Measurements from ENCODE around the gene PTPRD.

PTPRD gene

DNA sequence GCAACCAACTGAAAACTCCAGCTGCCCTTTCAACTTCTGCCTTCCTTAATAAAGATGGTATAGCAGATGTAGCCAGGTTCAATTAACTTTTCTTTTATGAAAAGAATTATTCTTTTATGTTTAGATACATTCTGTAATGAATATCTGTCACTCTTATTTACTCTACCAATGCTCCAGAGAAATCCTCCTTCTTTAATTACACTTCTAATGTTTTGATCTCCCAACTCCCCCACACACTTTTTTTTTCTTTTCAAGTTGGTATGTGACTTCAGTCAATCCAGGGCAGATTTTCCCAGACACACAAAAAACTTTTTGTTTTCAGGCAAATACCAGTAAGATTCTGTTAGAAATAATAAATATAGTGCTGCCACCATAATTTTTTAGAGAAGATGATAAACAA, 1813.2 kb downstream of the PTPRD start:
- no peak for DNase-seq

DNA sequence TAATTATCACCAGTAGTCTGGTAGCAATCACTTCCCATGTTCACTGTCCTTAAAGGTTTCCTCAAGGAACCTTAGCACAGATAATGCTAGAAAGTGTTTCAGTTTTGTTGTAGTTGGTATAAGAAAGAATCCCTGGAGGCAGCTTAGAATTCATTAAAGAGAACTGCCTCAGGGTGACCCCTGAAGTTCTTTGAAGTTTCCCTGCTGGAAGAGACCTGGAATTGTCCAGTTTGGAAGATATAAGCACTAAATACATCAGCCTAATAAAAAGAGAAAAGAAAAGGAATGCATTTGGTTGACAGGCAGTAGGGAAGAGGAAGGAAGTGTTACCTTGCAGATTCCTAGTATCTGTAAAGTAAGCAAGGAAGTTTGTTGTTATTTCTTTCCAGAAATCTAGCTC, 1813.6 kb downstream of the PTPRD start:
- no peak for DNase-seq

DNA sequence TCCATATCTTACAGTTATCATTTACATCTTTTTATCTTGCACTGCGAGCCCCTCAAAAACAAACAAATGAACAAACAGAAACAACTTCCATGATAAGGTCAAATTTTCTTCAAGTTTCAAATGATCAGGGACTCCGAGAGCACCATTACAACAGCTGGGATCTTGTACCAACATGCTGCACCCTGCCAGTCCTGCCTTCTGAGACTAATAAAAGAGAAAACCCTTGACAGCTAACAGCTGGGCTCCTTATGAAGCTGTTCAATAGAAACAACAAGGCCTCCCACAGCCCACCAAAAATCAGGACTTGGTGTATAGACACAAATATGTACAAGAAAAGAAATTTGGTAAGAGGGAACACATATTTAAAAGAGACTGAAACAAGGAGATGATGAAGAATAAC, 1828.0 kb downstream of the PTPRD start:
- no peak for DNase-seq

DNA sequence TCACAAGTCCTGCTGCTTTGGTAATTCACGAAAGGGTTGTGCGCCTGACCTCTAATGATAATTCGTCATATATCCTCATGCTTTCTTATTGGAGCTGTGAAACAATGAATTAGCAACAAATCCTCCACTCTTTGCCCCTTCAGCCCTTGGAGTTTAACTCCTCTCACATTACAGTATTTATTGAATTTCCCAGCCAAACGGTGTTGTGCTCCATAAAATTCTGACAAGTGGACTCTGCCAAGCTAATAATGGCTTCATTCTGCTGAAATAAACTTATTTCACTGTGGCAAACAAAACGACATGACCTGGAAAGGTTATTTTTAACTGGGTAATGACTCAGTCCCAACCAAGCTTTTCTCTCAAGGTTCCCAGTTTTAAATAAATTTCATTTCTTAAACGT, 1828.9 kb downstream of the PTPRD start:
- DNase-seq: no peak

DNA sequence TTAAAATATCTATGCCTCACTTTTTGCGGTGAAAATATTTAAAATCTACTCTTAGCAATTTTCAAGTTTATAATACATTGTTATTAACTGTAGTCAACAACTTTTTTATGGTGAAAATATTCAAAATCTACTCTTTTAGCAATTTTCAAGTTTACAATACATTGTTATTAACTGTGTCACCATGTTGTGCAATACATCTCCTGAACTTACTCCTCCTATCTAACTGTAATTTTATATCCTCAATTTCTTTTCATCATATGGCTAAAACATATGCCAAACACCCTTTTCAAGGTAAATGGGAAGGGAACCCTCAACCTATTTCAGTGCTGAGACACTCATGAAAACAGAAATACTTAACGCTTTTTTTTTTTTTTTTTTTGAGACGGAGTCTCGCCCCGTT, 1830.6 kb downstream of the PTPRD start:
- DNase-seq: no peak

DNA sequence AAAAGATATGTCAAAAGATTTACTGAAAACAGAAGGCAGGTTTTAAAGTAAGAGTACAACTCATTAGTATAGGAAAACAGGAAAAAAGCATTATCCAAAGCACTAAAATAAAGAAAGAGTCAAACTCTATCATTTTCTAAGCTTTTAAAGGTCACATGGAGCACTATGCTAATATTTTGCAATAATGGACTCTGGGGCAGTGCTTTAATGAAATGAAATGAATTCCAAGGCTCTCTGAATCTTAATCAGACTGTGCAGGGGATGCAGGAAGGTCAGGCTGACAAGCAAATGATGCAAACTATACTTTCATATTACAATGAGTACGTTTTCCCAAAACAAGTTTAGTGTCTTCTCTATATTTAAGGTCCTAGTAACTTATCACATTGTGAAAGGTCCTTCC, 1831.3 kb downstream of the PTPRD start:
- DNase-seq: no peak

DNA sequence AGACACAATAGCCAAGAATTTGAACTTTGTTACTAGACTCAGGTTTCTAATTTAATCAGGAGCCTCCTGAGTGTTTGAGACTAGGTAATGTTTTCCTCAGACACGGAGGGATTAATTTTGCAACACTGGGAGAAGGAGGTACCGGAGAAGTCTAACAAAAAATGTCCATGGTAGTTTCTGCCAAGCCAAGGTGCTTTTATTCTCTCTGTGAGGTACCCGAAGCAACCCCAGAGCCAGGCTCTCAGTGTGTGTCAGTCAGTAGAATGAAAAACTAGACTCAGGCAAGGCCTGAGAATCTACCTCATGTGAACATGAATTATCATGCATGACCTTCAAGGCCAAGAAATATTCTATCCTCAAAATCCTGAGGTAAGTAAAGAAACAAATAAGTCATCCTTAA, 1832.4 kb downstream of the PTPRD start:
- no peak for DNase-seq

DNA sequence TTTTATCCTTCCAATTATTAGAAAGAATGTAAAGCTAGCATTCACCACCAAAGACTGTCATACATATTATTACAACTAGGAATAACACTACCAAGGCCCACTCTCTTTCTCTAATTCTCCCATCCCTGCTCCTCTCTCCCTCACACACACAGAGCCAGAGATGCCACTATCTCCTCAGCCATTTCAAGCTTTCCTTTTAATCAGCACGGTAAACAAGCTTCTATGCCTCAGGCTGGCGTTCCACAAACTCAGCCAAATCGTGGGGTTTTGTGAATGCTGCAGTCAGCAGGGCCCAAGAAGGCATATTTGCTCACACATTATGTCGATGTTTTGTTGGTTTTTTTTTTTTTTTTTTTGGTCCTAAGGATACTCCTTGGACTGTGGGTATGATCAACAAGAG, 1833.3 kb downstream of the PTPRD start:
- no peak for DNase-seq

DNA sequence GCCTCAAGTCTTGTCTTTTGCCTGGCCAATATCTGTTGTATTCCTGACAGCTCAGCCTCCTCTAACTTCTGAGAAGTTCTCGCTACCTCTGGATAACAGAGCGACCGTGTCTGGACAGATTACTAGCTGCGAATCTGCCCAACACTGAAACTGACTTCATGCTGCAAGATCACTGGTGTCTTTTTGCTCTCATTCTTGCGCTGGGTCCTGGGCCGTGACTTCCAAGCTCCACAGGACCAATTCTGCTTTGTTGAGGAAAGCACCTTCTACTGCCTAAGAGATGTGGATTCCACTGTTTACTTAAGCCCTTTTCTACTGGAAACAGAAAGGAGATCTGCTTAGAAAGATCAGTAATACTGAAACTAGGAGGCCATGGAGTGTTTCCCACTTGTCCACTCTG, 1834.4 kb downstream of the PTPRD start:
- no peak for DNase-seq

DNA sequence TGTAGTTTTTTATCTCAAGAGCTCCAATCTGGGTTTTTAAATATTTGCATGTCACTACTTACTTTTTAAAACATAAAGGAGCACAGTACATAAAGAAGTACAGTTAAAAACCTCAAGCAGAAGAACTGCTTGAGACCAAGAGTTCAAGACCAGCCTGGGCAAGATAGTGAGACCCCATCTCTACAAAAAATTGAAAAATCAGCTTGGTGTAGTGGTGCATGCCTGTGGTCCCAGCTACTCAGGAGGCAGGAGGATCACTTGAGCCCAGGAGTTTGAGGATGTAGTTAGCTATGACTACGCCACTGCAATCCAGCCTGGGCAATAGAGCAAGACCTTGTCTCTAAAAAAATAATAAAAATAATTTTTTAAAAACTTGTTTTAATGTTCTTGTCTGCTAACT, 1840.5 kb downstream of the PTPRD start:
- no peak for DNase-seq

DNA sequence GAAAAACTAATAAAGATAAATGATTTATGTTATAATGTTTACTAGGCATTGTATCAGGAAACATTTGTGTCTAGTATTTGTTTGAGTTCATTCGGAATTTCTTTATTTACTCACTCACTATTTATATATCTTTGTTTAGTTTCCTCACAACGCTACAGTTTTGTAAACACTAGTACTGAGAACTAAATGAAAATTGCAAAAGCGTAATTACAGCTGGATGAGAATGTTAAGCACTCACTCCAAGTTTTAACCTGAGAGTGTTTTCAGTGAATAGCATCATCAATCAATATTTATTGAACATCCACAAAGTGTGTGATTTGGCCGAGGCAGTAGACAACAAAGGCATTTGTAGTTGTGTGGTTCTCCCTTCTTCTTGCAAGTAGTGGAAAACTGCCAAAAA, 1843.6 kb downstream of the PTPRD start:
- DNase-seq: no peak

DNA sequence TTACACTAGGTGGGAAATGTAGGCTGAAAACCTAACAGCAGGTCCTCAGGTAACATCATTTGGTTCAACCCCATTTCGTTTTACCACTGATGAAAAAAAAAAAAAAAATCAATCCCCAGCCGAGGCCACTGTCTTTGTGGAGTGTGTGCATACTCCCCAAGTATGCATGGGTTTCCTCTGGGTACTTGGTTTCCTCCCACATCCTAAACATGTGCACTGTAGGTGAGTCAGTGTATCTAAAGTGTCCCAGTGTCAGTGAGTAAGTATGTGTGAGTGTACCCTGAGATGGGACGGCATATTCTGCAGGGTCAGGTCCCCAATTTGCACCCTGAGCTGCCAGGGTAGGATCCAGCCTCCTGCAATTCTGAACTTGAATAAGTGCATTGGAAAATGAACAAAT, 1846.7 kb downstream of the PTPRD start:
- no peak for DNase-seq

DNA sequence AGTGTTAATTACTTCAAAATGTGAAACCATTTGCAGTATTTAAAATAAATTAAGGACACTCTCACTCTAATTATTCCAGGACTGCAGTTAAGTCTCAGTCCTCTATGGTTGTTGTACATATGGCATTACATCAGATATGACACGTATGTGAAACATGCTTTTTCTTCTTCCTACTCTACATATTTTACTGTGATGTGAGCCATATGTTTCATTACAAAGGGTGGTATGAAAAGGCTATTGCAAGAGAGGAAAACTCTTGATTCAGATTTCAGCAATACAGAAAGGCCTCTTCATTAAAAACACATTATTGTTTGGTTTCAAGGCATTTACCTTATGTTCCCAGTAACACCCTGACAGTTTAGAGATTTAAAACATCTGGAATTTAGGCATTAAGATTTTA, 1848.8 kb downstream of the PTPRD start:
- DNase-seq: no peak

DNA sequence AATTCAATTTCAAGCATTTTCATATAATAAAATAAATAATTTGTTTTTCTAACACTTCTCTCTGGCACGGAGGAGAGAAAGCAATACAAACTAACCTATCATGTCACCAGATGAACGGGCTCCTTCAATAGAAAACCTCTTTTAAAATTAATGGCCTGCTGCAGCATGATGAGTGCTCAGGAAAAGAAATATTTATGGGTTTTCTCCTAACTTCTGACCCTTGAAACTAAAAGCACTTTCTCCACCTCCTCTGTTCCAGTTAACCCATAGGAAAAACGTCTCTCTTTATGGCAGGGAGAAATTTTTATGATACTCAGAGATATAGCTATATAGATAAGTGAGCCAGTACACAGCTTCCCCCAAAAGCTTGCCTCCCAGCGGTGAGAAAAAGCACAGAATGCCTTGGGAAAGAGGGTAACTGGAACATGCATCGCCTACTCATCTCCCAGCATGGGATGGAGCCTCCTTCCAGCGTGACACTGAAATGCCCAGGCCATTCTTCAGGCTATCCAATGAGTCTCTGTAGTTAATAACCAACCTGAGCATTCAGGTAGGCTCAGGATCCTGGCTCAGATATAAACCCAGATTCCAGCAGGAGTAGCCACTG, 1850.2 kb downstream of the PTPRD start:
- no peak for DNase-seq

DNA sequence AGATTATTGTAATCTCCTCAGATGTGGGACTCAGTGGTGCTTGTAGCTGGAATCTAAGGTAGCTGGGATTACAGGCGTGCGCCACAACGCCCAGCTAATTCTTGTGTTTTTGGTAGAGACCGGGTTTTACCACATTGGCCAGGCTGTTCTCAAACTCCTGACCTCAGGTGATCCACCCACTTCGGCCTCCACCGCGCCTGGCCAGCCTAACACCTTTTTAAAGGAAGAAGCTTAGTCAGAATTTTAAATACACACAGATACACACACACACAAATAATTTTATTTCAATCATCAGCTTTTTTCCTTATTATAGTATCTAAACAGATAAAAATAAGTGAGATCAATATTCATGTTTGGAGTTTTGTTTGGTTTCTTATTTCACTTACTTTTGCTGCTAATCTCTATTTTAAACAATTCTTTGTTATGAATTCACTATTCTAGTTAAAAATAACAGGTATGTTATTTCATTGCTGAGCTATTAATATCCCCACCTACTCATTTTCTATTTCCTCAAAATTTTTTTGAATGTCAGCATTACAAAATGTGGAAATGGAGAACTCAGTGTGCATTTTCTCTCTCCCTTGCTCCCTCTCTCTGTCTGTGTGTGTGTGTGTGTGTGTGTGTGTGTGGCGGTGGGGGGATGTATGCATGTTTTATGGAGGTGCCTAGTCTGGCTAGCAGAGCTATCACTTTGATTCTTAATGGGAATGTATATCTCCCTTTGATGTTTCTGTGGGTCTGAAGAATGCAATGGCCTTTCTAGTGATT, 1852.6 kb downstream of the PTPRD start:
- no peak for DNase-seq

DNA sequence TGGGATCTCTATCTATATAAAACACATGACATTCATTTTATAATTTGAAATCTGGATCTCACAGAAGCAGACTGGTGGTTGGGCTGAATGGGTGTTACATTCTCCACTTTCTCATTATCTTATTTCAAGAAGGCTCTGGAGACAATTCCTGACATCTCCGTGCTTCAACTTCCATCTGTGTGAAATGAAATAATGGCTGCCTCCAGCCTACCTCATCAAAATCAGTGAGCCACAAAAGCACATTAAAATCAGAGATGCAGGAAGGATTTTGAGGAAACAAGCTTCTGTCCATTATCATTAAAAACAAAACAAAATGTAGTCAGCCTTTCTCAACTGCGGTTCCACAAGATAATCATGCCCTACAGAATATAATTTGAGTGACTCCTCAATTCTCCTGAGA, 1854.9 kb downstream of the PTPRD start:
- no peak for DNase-seq

DNA sequence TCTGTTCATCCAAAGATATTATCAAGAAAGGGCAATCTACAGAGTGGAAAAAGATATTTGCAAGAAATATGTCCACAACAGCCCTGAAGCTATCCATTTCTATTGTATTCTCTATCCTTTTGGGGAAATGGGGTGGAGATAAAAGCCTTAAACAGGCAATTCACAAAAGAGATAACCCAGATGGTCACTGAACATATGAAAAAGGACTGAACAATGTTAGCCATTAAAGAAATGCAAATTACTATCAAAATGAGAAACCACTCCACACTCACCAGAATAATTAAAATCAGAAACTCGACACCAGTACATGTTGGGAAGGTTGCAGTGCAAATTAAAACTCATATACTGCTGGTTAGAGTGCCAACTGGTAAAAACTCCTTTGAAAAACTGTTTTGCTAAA, 1858.1 kb downstream of the PTPRD start:
- no peak for DNase-seq

DNA sequence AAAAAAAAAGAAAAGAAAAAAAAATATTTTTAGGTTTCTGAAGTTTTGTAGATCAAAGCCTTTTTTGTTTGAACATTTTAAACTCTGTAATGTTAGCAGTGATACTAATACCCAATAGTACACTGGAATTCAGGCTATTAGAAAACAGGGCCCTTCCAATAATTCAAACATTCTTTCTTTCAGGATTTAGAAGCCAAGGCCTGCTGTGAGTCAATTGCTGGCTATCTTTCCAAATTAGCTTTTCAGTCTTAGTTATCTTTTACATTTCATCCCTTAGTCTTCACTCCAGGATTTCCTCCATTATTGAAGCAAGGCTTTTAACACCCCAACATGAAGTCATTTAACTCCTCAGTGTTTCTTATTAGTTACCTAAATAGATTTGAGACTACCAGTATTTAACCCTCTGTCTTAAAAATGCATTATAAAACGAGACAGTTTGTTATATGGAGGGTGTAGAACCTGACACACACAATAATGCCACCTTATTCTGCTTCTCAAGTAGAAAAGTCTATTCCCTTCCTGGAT, 1861.3 kb downstream of the PTPRD start:
- no peak for DNase-seq

DNA sequence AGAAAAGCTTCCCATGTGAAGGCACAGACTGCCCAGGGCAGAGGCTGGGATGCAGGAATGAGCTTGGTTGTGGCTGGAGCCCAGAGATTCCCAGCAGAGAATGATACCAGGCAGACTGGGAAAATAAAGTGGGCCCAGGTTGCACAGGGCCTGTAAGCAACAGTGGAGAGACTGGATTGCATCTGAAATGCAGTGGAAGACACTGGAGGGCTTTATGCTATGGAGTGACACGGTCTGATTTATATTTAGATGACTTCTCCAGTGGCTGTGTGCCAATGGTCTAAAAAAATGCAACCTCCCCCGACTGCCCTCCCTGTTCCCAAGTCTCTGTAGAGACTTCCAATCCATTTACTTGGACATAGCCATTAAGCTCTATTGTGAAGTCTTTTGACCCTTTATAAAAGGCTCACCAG, 1862.2 kb downstream of the PTPRD start:
- no peak for DNase-seq

DNA sequence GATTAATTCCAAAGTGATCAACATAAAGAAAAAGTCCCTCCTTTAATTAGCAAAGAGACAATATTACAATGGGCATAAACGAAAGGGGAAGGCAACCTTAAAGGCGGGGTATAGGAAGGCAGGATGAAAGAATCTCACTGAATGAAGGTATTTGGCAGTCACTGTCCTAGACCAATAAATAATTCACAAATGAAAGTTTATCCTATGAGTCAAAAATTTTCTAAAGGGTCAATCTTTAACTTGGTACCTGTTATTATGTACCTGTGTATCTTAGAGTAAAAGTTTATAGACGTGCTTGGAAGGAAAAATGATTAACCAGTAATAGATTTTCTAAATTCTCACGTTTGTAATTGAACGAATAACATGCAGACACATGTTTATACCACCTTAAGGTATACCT, 1867.5 kb downstream of the PTPRD start:
- DNase-seq: no peak

DNA sequence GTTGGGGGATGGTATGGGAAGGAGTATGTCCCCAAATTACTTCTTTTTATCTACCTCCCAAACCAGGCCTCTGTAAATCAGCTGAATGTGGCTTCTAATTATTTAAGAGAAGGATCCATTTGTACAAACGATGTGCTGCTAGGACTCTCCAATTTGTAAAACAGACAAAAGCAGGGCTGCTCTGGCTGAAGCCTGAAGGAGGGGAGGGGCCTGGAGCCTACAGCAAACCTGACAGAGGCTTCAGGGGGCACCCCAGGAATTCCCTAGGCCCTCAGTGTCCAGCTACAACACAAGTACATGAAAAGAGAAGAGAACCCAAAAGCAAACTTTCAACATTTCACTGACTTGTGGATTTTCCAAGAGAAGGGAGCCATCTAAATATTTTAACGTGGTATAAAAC, 1873.9 kb downstream of the PTPRD start:
- DNase-seq: no peak

DNA sequence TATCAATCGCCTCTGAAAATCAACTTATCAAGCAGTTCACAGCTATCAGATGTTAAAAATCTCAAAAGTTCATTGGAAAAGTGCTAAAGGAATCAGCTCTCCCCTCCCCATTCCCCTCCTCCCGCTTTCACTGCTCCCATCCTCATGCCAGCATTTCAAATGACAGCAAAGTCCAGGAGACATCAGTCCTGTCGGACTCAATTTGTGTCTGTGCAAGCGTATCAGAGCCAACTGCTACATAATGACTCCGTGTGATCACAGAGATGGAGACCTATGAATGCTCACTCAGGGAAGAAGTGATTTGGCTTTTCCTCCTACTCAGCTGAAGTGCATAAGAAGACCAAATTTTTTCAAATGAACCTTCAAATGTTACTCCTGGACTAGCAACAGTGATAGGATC, 1876.0 kb downstream of the PTPRD start:
- no peak for DNase-seq

DNA sequence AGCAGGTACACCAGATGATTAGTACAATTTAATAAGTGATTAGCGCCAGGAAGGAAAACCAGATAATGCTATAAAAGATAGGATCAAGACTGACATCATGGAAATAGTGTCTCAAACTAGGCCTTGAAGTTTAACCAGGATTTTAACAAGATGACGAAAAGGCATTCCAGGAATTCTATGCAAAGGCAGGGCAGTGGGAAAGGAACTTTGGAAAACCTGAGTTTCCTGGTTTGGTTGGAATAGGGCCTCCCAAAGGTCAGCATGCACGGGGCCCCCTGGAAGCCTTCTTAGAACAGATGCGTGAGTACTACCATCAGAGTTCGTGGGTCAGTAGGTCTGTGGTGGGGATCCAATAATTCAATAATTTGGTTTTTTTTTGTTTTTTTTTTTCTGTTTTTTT, 1878.0 kb downstream of the PTPRD start:
- no peak for DNase-seq

DNA sequence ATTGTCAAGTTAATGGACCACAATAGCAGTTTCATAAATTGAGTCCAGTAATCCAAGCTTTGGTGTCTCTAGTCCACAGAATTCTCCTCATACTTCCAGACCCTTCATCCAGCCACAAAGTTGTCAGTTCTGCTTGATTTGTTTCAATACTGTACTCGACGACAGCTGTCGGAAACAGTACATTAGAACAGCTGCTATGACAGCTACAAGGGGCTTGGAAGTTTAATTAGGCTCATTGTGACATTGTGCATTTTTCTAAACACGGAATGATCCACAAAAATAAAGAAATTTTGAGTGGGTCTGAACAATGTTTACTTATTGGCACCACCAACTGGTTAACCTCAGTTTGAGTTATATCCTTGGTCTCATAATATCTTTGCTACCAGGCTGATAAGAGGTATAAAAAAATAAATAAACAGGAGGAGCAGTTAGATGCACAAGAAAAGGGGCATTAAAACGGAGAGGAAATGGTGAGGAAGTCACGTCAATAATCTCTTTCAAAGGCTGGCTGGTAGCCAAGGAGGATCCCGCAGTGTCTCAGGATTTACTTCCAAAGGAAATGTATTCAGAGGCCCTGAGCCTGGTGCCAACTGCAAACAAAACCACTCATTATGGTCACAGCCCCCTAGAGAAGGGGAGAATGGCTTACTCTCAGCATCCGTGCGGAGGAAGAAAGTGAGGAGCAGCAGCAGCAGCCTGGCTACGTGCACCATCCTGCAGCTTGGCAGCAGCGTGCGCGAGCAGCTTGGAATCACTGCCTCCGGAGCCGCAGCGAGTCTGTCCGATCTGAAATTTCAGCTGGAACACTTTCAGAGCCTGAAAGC, 1879.5 kb downstream of the PTPRD start:
- no peak for DNase-seq
